Cerebellar cortex (tissue), 1 donor: Measurements from ENCODE around the gene CELSR1.
A peak's percentile ranks its signal among the peaks of the same experiment; 100 is the strongest.

ENCODE experiments used
- DNase-seq: peaks from one replicate; pipeline ENCODE4 v3.0.0-alpha.2; 2015; ENCODE audit warnings: low spot score

Gene CELSR1

GRCh38 chr22:46361826-46362202 is 175.6 kb downstream of the CELSR1 start:
- no peak for DNase-seq

- no peak for DNase-seq
Observed at GRCh38 chr22:46360891-46361290, 176.5 kb downstream of the CELSR1 start.

- DNase-seq: no peak
Observed at GRCh38 chr22:46360097-46360496, 177.3 kb downstream of the CELSR1 start.

GRCh38 chr22:46359362-46359761 is 178.1 kb downstream of the CELSR1 start:
- no peak for DNase-seq

GRCh38 chr22:46358766-46359165 is 178.7 kb downstream of the CELSR1 start:
- DNase-seq: no peak

- DNase-seq: no peak
Observed at GRCh38 chr22:46357711-46358520, 179.5 kb downstream of the CELSR1 start.

- DNase-seq: no peak
Observed at GRCh38 chr22:46356496-46357480, 180.6 kb downstream of the CELSR1 start.

- no peak for DNase-seq
Observed at GRCh38 chr22:46355996-46356471, 181.4 kb downstream of the CELSR1 start.

GRCh38 chr22:46355369-46355995 is 181.9 kb downstream of the CELSR1 start:
- peak; percentile 64 for DNase-seq

GRCh38 chr22:46354993-46355305 is 182.5 kb downstream of the CELSR1 start:
- no peak for DNase-seq

- DNase-seq: no peak
Observed at GRCh38 chr22:46354176-46354992, 183.0 kb downstream of the CELSR1 start.

- no peak for DNase-seq
Observed at GRCh38 chr22:46353483-46354105, 183.8 kb downstream of the CELSR1 start.

- peak; percentile 88 for DNase-seq
Observed at GRCh38 chr22:46352691-46353386, 184.6 kb downstream of the CELSR1 start.

GRCh38 chr22:46352276-46352675 is 185.1 kb downstream of the CELSR1 start:
- DNase-seq: no peak

GRCh38 chr22:46351767-46352166 is 185.7 kb downstream of the CELSR1 start:
- no peak for DNase-seq

GRCh38 chr22:46351131-46351735 is 186.2 kb downstream of the CELSR1 start:
- no peak for DNase-seq

GRCh38 chr22:46350646-46351045 is 186.8 kb downstream of the CELSR1 start:
- DNase-seq: no peak

- no peak for DNase-seq
Observed at GRCh38 chr22:46350121-46350520, 187.3 kb downstream of the CELSR1 start.

GRCh38 chr22:46349681-46350080 is 187.7 kb downstream of the CELSR1 start:
- DNase-seq: no peak

GRCh38 chr22:46349238-46349637 is 188.2 kb downstream of the CELSR1 start:
- no peak for DNase-seq
